Mesenchymal stem cell (in vitro differentiated cells and primary cell): Measurements from ENCODE around the gene DNAJA4.

Experiments
- DNase-seq: peaks from one replicate; pipeline ENCODE4 v3.0.0-alpha.2; 2013
- H2AFZ ChIP-seq: one replicate; pipeline ENCODE4 v1.6.1; 2013; ENCODE audit warnings: low read depth, mild to moderate bottlenecking, control low read depth, inconsistent platforms, low read length, moderate library complexity
- H2AK5ac ChIP-seq: 2 replicates; pipeline ENCODE4 v1.6.1; 2013; ENCODE audit warnings: low read length, moderate library complexity, mild to moderate bottlenecking, inconsistent platforms; ENCODE audit not compliant: severe bottlenecking
- H2BK120ac ChIP-seq: one replicate; pipeline ENCODE4 v1.6.1; 2013; ENCODE audit warnings: low read depth, mild to moderate bottlenecking, inconsistent platforms, low read length, moderate library complexity
- H2BK12ac ChIP-seq, 2 experiments: one replicate each; pipeline ENCODE4 v1.6.1; 2013; ENCODE audit warnings: inconsistent platforms in 2 of 2, low read length in 2 of 2, mild to moderate bottlenecking in 2 of 2, moderate library complexity in 2 of 2, control low read depth in 1 of 2
- H2BK15ac ChIP-seq: one replicate; pipeline ENCODE4 v1.6.1; 2013; ENCODE audit warnings: mild to moderate bottlenecking, low read depth, inconsistent platforms; ENCODE audit not compliant: poor library complexity, severe bottlenecking
- H2BK5ac ChIP-seq: 2 replicates; pipeline ENCODE4 v1.6.1; 2013; ENCODE audit warnings: low read depth, mild to moderate bottlenecking, low read length, control low read depth, inconsistent platforms; ENCODE audit not compliant: poor library complexity, severe bottlenecking
- H3K14ac ChIP-seq, 2 experiments: one replicate each; pipeline ENCODE4 v1.6.1; 2013; ENCODE audit warnings: inconsistent platforms in 2 of 2, low read length in 2 of 2, control low read depth in 1 of 2, mild to moderate bottlenecking in 1 of 2, moderate library complexity in 1 of 2
- H3K18ac ChIP-seq, 2 experiments: one replicate each; pipeline ENCODE4 v1.6.1; 2013; ENCODE audit warnings: inconsistent platforms in 2 of 2, low read length in 2 of 2, control low read depth in 1 of 2, low read depth in 1 of 2, mild to moderate bottlenecking in 1 of 2
- H3K23ac ChIP-seq, 2 experiments: one replicate each; pipeline ENCODE4 v1.6.1; 2013; ENCODE audit warnings: inconsistent platforms in 2 of 2, low read length in 2 of 2, mild to moderate bottlenecking in 2 of 2, moderate library complexity in 2 of 2, control low read depth in 1 of 2
- H3K27ac ChIP-seq: 2 replicates; pipeline ENCODE4 v1.5.1; 2013; ENCODE audit warnings: mild to moderate bottlenecking, moderate library complexity, low read length, control low read depth, inconsistent platforms; ENCODE audit not compliant: poor library complexity, severe bottlenecking
- H3K27me3 ChIP-seq, 2 experiments: 2 replicates each; pipeline versions ENCODE4 v1.6.1 to v1.7.0; 2013; ENCODE audit warnings: low read length in 2 of 2, mild to moderate bottlenecking in 2 of 2, moderate library complexity in 2 of 2, control low read depth in 1 of 2, inconsistent platforms in 1 of 2; ENCODE audit not compliant: control insufficient read depth in 1 of 2, insufficient read depth in 1 of 2
- H3K36me3 ChIP-seq, 2 experiments: 2 replicates each; pipeline versions ENCODE4 v1.6.1 to v1.7.0; 2013; ENCODE audit warnings: low read length in 2 of 2, control low read depth in 1 of 2, inconsistent platforms in 1 of 2, low read depth in 1 of 2, mild to moderate bottlenecking in 1 of 2; ENCODE audit not compliant: insufficient read depth in 2 of 2, control insufficient read depth in 1 of 2
- H3K4ac ChIP-seq, 2 experiments: one replicate each; pipeline ENCODE4 v1.6.1; 2013; ENCODE audit warnings: inconsistent platforms in 2 of 2, low read length in 2 of 2, mild to moderate bottlenecking in 2 of 2, moderate library complexity in 2 of 2, control low read depth in 1 of 2, low read depth in 1 of 2
- H3K4me1 ChIP-seq: 2 replicates; pipeline ENCODE4 v1.6.1; 2013; ENCODE audit warnings: low read depth, low read length, control low read depth; ENCODE audit not compliant: control insufficient read depth, insufficient read depth
- H3K4me2 ChIP-seq: 2 replicates; pipeline ENCODE4 v1.6.1; 2013; ENCODE audit warnings: low read length, mild to moderate bottlenecking, inconsistent platforms; ENCODE audit not compliant: poor library complexity, severe bottlenecking
- H3K4me3 ChIP-seq, 2 experiments: 2 replicates each; pipeline versions ENCODE4 v1.5.1 to v1.7.0; 2013; ENCODE audit warnings: low read length in 2 of 2, mild to moderate bottlenecking in 2 of 2, control low read depth in 1 of 2, low read depth in 1 of 2; ENCODE audit not compliant: insufficient read depth in 1 of 2
- H3K79me1 ChIP-seq: replicated peaks from 2 replicates; pipeline ENCODE4 v1.6.1; 2013; ENCODE audit warnings: mild to moderate bottlenecking, control low read depth, low read length, inconsistent platforms; ENCODE audit not compliant: poor library complexity, severe bottlenecking
- H3K9ac ChIP-seq: 2 replicates; pipeline ENCODE4 v1.7.0; 2013; ENCODE audit warnings: mild to moderate bottlenecking, low read length, moderate library complexity
- H3K9me3 ChIP-seq: 2 replicates; pipeline ENCODE4 v1.7.0; 2013; ENCODE audit warnings: mild to moderate bottlenecking, low read length; ENCODE audit not compliant: control insufficient read depth
- H4K8ac ChIP-seq: one replicate; pipeline ENCODE4 v1.6.1; 2013; ENCODE audit warnings: inconsistent platforms, mild to moderate bottlenecking, low read length, moderate library complexity
- H4K91ac ChIP-seq: one replicate; pipeline ENCODE4 v1.6.1; 2013; ENCODE audit warnings: mild to moderate bottlenecking, low read length, inconsistent platforms
- WGBS: methylation state at CpG from one replicate; pipeline ENCODE4 v1.1.7; 2013; ENCODE audit warnings: mixed read lengths; 5-methylcytosine and 5-hydroxymethylcytosine counted together

Gene DNAJA4

GRCh38 chr15:78282324-78282723 lies 18.0 kb downstream of the DNAJA4 start:
- Histone ChIP-seq H2BK12ac (no peak overlapping the region), H2BK5ac (no peak overlapping the region), H3K9ac (peak overlapping the region; percentile 50), H3K4me3 (no peak overlapping the region), H3K4me2 (no peak overlapping the region), H3K14ac (no peak overlapping the region), H3K36me3 (peaks cover 36 to 80% of the 10 kb centered on the region in 2 experiments), H2AK5ac (no peak overlapping the region), H3K4me1 (peaks cover 3% of the 10 kb centered on the region), H2BK120ac (no peak overlapping the region), H4K8ac (no peak overlapping the region), H3K4ac (no peak overlapping the region), H3K18ac (no peak overlapping the region), H3K27ac (no peak overlapping the region), H3K79me1 (peaks cover 9% of the 10 kb centered on the region), H3K9me3 (no peaks in the 10 kb centered on the region), H2BK15ac (no peak overlapping the region), H2AFZ (no peak overlapping the region), H3K23ac (no peak overlapping the region), H4K91ac (no peak overlapping the region), H3K27me3 (no peaks in the 10 kb centered on the region)
- 97% methylated on average over 2 of the region's 2 CpGs for WGBS
- DNase-seq, result no peak

- no peaks in the 10 kb centered on the region for H3K9me3 ChIP-seq
- peaks cover 17% of the 10 kb centered on the region for H3K79me1 ChIP-seq
- H4K91ac ChIP-seq, result no peak overlapping the region
- no peak overlapping the region for H3K4me3 ChIP-seq
- H3K36me3 ChIP-seq, result peaks cover 40 to 93% of the 10 kb centered on the region in 2 experiments
- no peak overlapping the region for H3K27ac ChIP-seq
- no peak overlapping the region for H2BK120ac ChIP-seq
- H4K8ac ChIP-seq, result no peak overlapping the region
- no peak for DNase-seq
- no peak overlapping the region for H3K4me2 ChIP-seq
- no peaks in the 10 kb centered on the region for H3K27me3 ChIP-seq
- H3K14ac ChIP-seq, result no peak overlapping the region
- no peak overlapping the region for H2AFZ ChIP-seq
- H3K9ac ChIP-seq, result no peak overlapping the region
- no peak overlapping the region for H3K4ac ChIP-seq
- no peak overlapping the region for H3K23ac ChIP-seq
- H2BK12ac ChIP-seq, result no peak overlapping the region
- H2BK15ac ChIP-seq, result no peak overlapping the region
- no peak overlapping the region for H3K18ac ChIP-seq
- 91% methylated on average over 4 of the region's 4 CpGs for WGBS
- peaks cover 3% of the 10 kb centered on the region for H3K4me1 ChIP-seq
- H2BK5ac ChIP-seq, result no peak overlapping the region
- H2AK5ac ChIP-seq, result no peak overlapping the region
Observed at GRCh38 chr15:78284758-78285157, 20.4 kb downstream of the DNAJA4 start.

GRCh38 chr15:78290222-78290621 lies 25.9 kb downstream of the DNAJA4 start:
- no peak overlapping the region for H3K4me3 ChIP-seq
- H3K9me3 ChIP-seq, result no peaks in the 10 kb centered on the region
- H2AK5ac ChIP-seq, result no peak overlapping the region
- H2AFZ ChIP-seq, result no peak overlapping the region
- WGBS, result 95% methylated on average over 2 of the region's 3 CpGs
- H3K36me3 ChIP-seq, result peaks cover 26 to 97% of the 10 kb centered on the region in 2 experiments
- no peak overlapping the region for H3K18ac ChIP-seq
- H2BK15ac ChIP-seq, result no peak overlapping the region
- peaks cover 35% of the 10 kb centered on the region for H3K79me1 ChIP-seq
- no peak overlapping the region for H3K9ac ChIP-seq
- DNase-seq, result no peak
- no peak overlapping the region for H2BK5ac ChIP-seq
- H3K4ac ChIP-seq, result no peak overlapping the region
- H3K27me3 ChIP-seq, result no peaks in the 10 kb centered on the region
- H2BK12ac ChIP-seq, result no peak overlapping the region
- H3K14ac ChIP-seq, result no peak overlapping the region
- no peak overlapping the region for H3K4me2 ChIP-seq
- H3K4me1 ChIP-seq, result peaks cover 2% of the 10 kb centered on the region
- H2BK120ac ChIP-seq, result no peak overlapping the region
- H4K8ac ChIP-seq, result no peak overlapping the region
- H3K27ac ChIP-seq, result no peak overlapping the region
- H3K23ac ChIP-seq, result no peak overlapping the region
- H4K91ac ChIP-seq, result no peak overlapping the region

GRCh38 chr15:78291052-78291451 lies 26.7 kb downstream of the DNAJA4 start:
- H3K4me2 ChIP-seq, result no peak overlapping the region
- H3K36me3 ChIP-seq, result peaks cover 23 to 94% of the 10 kb centered on the region in 2 experiments
- no peak overlapping the region for H3K23ac ChIP-seq
- no peak overlapping the region for H3K4me3 ChIP-seq
- H3K27ac ChIP-seq, result no peak overlapping the region
- no peak overlapping the region for H2AK5ac ChIP-seq
- H3K14ac ChIP-seq, result no peak overlapping the region
- no peak overlapping the region for H3K9ac ChIP-seq
- no peak overlapping the region for H3K18ac ChIP-seq
- no peaks in the 10 kb centered on the region for H3K9me3 ChIP-seq
- no peak overlapping the region for H2BK5ac ChIP-seq
- DNase-seq, result no peak
- no peak overlapping the region for H3K4ac ChIP-seq
- peaks cover 38% of the 10 kb centered on the region for H3K79me1 ChIP-seq
- no peak overlapping the region for H4K8ac ChIP-seq
- no peak overlapping the region for H4K91ac ChIP-seq
- H3K4me1 ChIP-seq, result peaks cover 2% of the 10 kb centered on the region
- no peak overlapping the region for H2BK15ac ChIP-seq
- WGBS, result 98% methylated on average over 2 of the region's 2 CpGs
- no peak overlapping the region for H2BK120ac ChIP-seq
- no peak overlapping the region for H2BK12ac ChIP-seq
- no peak overlapping the region for H2AFZ ChIP-seq
- H3K27me3 ChIP-seq, result no peaks in the 10 kb centered on the region
